DND-41 (cell line): Measurements from ENCODE around the gene CEP78.

ENCODE experiments used
- CTCF ChIP-seq: IDR thresholded peaks from 2 replicates; pipeline ENCODE4 v1.5.1; 2012; ENCODE audit warnings: borderline replicate concordance, low read length, moderate library complexity, mild to moderate bottlenecking; ENCODE audit not compliant: poor library complexity, severe bottlenecking; ENCODE audit errors: extremely low read depth
- EZH2 ChIP-seq: IDR thresholded peaks from 3 replicates; pipeline ENCODE4 v1.6.1; 2012; ENCODE audit warnings: borderline replicate concordance, low read depth, mild to moderate bottlenecking, moderate library complexity, low read length, inconsistent platforms; ENCODE audit not compliant: severe bottlenecking

- no peak for TF ChIP-seq CTCF
- no peak for TF ChIP-seq EZH2
Measured at GRCh38 chr9:78269784-78270183, 33.9 kb downstream of the CEP78 start.
